GM12872 (cell line): ENCODE measurements around the gene C2CD2L.

Source experiments
- TF ChIP-seq, protein P1 (sequence below): IDR thresholded peaks from 3 replicates; pipeline ENCODE4 v1.5.1; 2011; ENCODE audit warnings: low read depth, mild to moderate bottlenecking, low read length, moderate library complexity; ENCODE audit not compliant: insufficient read depth

The C2CD2L gene

DNA sequence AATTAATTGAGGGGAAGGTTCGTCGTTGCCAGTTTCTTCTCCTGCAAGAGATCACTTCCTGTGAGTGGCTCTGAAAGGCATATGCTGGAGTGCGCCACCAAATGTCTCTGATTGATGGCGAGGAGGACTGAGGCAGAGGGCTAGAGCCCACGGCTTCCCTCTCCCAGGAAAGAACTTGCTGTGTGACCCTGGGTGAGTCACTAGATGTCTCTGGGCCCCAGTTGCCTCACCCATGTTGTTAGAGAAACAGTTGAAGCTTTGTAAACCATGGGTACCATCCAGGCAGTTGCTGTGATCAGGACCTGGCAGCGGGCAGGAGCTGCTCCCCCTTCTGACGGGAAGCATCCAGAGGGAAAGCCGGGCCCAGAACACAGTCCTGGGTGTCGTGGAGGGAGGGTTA lies 44.9 kb downstream of the C2CD2L start:
- TF ChIP-seq, protein P1, sequence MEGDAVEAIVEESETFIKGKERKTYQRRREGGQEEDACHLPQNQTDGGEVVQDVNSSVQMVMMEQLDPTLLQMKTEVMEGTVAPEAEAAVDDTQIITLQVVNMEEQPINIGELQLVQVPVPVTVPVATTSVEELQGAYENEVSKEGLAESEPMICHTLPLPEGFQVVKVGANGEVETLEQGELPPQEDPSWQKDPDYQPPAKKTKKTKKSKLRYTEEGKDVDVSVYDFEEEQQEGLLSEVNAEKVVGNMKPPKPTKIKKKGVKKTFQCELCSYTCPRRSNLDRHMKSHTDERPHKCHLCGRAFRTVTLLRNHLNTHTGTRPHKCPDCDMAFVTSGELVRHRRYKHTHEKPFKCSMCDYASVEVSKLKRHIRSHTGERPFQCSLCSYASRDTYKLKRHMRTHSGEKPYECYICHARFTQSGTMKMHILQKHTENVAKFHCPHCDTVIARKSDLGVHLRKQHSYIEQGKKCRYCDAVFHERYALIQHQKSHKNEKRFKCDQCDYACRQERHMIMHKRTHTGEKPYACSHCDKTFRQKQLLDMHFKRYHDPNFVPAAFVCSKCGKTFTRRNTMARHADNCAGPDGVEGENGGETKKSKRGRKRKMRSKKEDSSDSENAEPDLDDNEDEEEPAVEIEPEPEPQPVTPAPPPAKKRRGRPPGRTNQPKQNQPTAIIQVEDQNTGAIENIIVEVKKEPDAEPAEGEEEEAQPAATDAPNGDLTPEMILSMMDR, result no peak

GRCh38 chr11:119152604-119153003 lies 45.5 kb downstream of the C2CD2L start:
- TF ChIP-seq, protein P1, result no peak

GRCh38 chr11:119153049-119153818 lies 46.1 kb downstream of the C2CD2L start:
- TF ChIP-seq, protein P1, result peak; percentile 5; the same call in 1 of the 3 replicates

- TF ChIP-seq, protein P1, result no peak
Observed at GRCh38 chr11:119154178-119154577, 47.0 kb downstream of the C2CD2L start.

DNA sequence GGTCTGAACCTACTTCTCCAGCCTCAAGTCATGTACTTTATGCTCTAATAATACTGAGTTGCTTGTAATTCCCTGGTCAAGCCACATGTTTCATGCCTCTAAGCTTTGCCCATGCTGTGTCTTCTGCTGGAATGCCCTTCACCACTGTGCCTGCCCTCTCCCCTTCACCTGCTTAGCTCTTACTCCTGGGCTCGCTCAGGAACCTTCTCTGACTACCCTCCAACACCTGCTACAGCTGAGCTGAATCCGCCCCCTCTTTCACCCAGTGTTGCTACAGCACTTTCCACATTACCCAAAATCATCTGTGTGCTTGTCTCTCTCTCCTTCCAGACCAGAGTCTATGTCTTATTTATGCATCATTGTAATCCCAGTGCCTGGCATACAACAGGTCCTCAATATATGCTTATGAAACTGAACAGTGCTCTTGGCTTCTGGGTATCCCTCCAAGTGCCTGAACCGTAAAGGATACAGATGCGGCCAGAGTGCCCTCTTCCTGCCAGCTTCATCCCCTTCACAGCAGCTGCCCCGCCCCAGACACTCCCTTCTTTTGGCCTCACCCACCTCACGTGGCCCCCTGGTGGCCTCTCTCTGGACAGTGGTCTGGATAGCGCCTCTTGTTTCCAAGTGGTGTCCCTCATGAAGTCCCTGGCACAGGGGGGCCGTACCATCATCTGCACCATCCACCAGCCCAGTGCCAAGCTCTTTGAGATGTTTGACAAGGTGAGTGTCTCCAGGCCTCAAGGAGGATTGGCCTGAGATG lies 48.8 kb downstream of the C2CD2L start:
- TF ChIP-seq, protein P1, result peak; percentile 39; the same call in 2 of the 3 replicates

DNA sequence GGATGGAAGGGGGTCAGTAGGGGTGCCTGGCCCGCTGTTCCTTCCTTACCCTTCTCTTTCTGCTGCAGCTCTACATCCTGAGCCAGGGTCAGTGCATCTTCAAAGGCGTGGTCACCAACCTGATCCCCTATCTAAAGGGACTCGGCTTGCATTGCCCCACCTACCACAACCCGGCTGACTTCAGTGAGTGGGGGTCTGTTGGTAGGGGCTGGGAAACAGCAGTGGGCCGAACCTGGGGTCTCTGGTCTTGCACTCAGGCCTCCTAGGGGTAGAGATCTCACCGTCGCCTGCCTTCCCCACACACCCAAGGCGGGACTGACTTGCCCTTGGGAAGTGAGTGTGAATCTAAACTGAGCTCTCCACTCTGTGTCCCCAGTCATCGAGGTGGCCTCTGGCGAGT lies 49.4 kb downstream of the C2CD2L start:
- TF ChIP-seq, protein P1, result no peak; the same call in 2 of the 3 replicates

GRCh38 chr11:119157063-119157462 lies 49.9 kb downstream of the C2CD2L start:
- TF ChIP-seq, protein P1, result no peak
